ENCODE measurements around the gene NXNL1. TPM values are rescaled to one million over a fixed set of nuclear protein-coding genes. Genes with fewer than 3 reads are reported as not detected.

NXNL1 gene
- total and polyA plus RNA-seq, 2 donors (not counting 3 experiments of a cell fraction or from before 2014, with no cell fraction given), result not detected

- no peaks in the 10 kb centered on the region for H3K9me3 ChIP-seq (replicated peaks; ENCODE audit: control insufficient read depth, insufficient read depth, low read length)
- H2AFZ ChIP-seq (ENCODE audit: low read depth, low read length), result no peak overlapping the region
- H3K27me3 ChIP-seq (ENCODE audit: control insufficient read depth in 2 of 2, insufficient read depth in 2 of 2, low read length in 2 of 2), result no peaks in the 10 kb centered on the region
- no peak overlapping the region for H3K4me2 ChIP-seq (ENCODE audit: insufficient read depth, low read length)
- H3K9me1 ChIP-seq (replicated peaks; ENCODE audit: control insufficient read depth, extremely low read depth, insufficient read depth, low read length), result no peaks in the 10 kb centered on the region
- no peak overlapping the region for H3K27ac ChIP-seq (ENCODE audit: insufficient read depth, low read depth, low read length)
- TF ChIP-seq CTCF (IDR thresholded peaks at IDR 0.05; ENCODE audit: extremely low read depth in 1 of 2, insufficient read depth in 1 of 2, low read depth in 1 of 2, low read length in 2 of 2) (no peak), GATA2 (IDR thresholded peaks at IDR 0.05; ENCODE audit: insufficient read depth, insufficient read length, low read depth, low read length) (no peak), FOS (IDR thresholded peaks at IDR 0.05; ENCODE audit: borderline replicate concordance, insufficient read depth, low read length) (no peak), EZH2 (IDR thresholded peaks at IDR 0.05; ENCODE audit: borderline replicate concordance, low read depth, low read length, severe bottlenecking) (no peak), MYC (IDR thresholded peaks at IDR 0.05; ENCODE audit: low read depth, low read length) (no peak), POLR2A (IDR thresholded peaks at IDR 0.05; ENCODE audit: low read depth, low read length) (no peak), POLR2AphosphoS5 (IDR thresholded peaks at IDR 0.05; ENCODE audit: insufficient read depth, low read depth, low read length) (no peak), JUN (IDR thresholded peaks at IDR 0.05; ENCODE audit: borderline replicate concordance, insufficient read depth, insufficient read length, low read depth) (no peak)
- TF ChIP-seq, protein P1, sequence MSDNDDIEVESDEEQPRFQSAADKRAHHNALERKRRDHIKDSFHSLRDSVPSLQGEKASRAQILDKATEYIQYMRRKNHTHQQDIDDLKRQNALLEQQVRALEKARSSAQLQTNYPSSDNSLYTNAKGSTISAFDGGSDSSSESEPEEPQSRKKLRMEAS (IDR thresholded peaks at IDR 0.05; ENCODE audit: insufficient read depth, insufficient read length), result no peak
- DNase-seq (ENCODE audit: low read depth, low spot score) (no peak), FAIRE-seq (no peak)
- H3K4me3 ChIP-seq (replicated peaks in 1 of 3; ENCODE audit: insufficient read depth in 1 of 3, low read depth in 1 of 3, low read length in 3 of 3), result no peak overlapping the region
- H3K9ac ChIP-seq (replicated peaks; ENCODE audit: extremely low read depth, insufficient read depth, low read length), result no peak overlapping the region
- H3K36me3 ChIP-seq (ENCODE audit: control insufficient read depth in 2 of 2, extremely low read depth in 1 of 2, insufficient read depth in 2 of 2, low read length in 2 of 2), result no peaks in the 10 kb centered on the region
- ChIA-PET CTCF (interaction anchor here (0.6 to 4.3 kb wide), 43 partner anchors 10 to 437 kb away, joined by 3 to 67 read pairs (median 5); partner anchors contain the start of genes CCDC124, MVB12A, PGLS and RPL18A), POLR2A (interaction anchor here (0.6 kb wide), 1 partner anchor 57 kb away, joined by 6 read pairs; no protein-coding TSS in a partner anchor)
- no TSS peak for BruUV-seq (replicated peaks)
- no peaks in the 10 kb centered on the region for H3K79me2 ChIP-seq (ENCODE audit: control insufficient read depth, insufficient read depth, low read length)
- intact Hi-C loops (cut with micrococcal nuclease) (no loop called here), dilution Hi-C loops (cut with MboI; ENCODE audit: extremely low pct_ligation_motif_present, low sequenced_read_pairs) (no loop called here)
- peaks cover 12% of the 10 kb centered on the region for H3K4me1 ChIP-seq (ENCODE audit: control insufficient read depth, extremely low read depth, insufficient read depth, low read length)
- H4K20me1 ChIP-seq (replicated peaks; ENCODE audit: control insufficient read depth, extremely low read depth, insufficient read depth, low read length), result no peaks in the 10 kb centered on the region
Observed at GRCh38 chr19:17495639-17496296, 35.0 kb upstream of the NXNL1 start.
